HG03521 (cell line): Measurements from ENCODE around the gene SIN3A.
"Not testable (repeated sequence)": the region's sequence is repeated elsewhere in the genome, so short reads cannot be mapped to it uniquely, and the experiment has no call there.

Experiments
- ATAC-seq: cut with Tn5 transposase; IDR thresholded peaks from one replicate; pipeline ENCODE4 v1.9.1; 2021; ENCODE audit warnings: mild to moderate bottlenecking, moderate library complexity; ENCODE audit not compliant: unreplicated experiment

Gene SIN3A

GRCh38 chr15:75358771-75359536, 92.5 kb downstream of the SIN3A start:
- ATAC-seq, result no peak

GRCh38 chr15:75357976-75358673, 93.4 kb downstream of the SIN3A start:
- no peak for ATAC-seq

GRCh38 chr15:75356517-75356916, 95.0 kb downstream of the SIN3A start:
- no peak for ATAC-seq

- no peak for ATAC-seq
Observed at GRCh38 chr15:75356006-75356405, 95.5 kb downstream of the SIN3A start.

- no peak for ATAC-seq
Observed at GRCh38 chr15:75355369-75355768, 96.1 kb downstream of the SIN3A start.

GRCh38 chr15:75354454-75354853, 97.0 kb downstream of the SIN3A start:
- ATAC-seq, result no peak

- ATAC-seq, result no peak
Observed at GRCh38 chr15:75353604-75354003, 97.9 kb downstream of the SIN3A start.

GRCh38 chr15:75352186-75353080, 99.1 kb downstream of the SIN3A start:
- ATAC-seq, result no peak

GRCh38 chr15:75350601-75351361, 100.7 kb downstream of the SIN3A start:
- no peak for ATAC-seq

GRCh38 chr15:75349851-75350588, 101.5 kb downstream of the SIN3A start:
- ATAC-seq, result no peak

GRCh38 chr15:75349351-75349669, 102.2 kb downstream of the SIN3A start:
- ATAC-seq, result not testable (repeated sequence)

- no peak for ATAC-seq
Observed at GRCh38 chr15:75348562-75349350, 102.7 kb downstream of the SIN3A start.

GRCh38 chr15:75348034-75348561, 103.4 kb downstream of the SIN3A start:
- no peak for ATAC-seq

GRCh38 chr15:75347222-75348033, 104.1 kb downstream of the SIN3A start:
- ATAC-seq, result peak; percentile 58

- ATAC-seq, result no peak
Observed at GRCh38 chr15:75346796-75347221, 104.7 kb downstream of the SIN3A start, which contains the start of gene NEIL1. TSS of gene NEIL1 (plus strand) at chr15:75347039. CDS start at chr15:75348906, 1,867 bp downstream.

GRCh38 chr15:75343953-75344352, 107.5 kb downstream of the SIN3A start:
- ATAC-seq, result not testable (repeated sequence)

- ATAC-seq, result no peak
Observed at GRCh38 chr15:75342221-75342620, 109.3 kb downstream of the SIN3A start.
